ENCODE data around the gene ATP11A.
"Not testable (repeated sequence)": the region's sequence is repeated elsewhere in the genome, so short reads cannot be mapped to it uniquely, and the experiment has no call there.

ATP11A gene

DNA sequence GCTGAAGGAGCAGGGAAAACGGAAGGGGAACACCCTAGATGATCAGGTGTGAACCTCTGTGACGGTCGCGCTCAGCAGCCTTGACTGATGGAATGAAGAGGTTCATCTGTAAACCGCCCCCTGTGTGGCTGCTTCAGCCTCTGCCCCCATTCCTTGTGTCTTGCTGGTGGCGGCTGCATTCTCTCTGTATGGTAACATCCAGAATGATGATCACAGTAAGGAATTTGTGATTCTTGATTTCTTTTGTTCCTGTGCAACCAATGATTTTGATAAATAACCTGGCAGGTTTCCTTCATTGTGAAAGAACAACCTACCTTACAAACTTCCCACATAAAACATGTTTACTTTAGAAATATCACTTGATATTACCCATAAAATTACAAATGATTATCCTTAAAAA is 160.4 kb downstream of the ATP11A start:
- in situ Hi-C loops (cut with HindIII; ENCODE audit: low sequenced_read_pairs): no loop called here

DNA sequence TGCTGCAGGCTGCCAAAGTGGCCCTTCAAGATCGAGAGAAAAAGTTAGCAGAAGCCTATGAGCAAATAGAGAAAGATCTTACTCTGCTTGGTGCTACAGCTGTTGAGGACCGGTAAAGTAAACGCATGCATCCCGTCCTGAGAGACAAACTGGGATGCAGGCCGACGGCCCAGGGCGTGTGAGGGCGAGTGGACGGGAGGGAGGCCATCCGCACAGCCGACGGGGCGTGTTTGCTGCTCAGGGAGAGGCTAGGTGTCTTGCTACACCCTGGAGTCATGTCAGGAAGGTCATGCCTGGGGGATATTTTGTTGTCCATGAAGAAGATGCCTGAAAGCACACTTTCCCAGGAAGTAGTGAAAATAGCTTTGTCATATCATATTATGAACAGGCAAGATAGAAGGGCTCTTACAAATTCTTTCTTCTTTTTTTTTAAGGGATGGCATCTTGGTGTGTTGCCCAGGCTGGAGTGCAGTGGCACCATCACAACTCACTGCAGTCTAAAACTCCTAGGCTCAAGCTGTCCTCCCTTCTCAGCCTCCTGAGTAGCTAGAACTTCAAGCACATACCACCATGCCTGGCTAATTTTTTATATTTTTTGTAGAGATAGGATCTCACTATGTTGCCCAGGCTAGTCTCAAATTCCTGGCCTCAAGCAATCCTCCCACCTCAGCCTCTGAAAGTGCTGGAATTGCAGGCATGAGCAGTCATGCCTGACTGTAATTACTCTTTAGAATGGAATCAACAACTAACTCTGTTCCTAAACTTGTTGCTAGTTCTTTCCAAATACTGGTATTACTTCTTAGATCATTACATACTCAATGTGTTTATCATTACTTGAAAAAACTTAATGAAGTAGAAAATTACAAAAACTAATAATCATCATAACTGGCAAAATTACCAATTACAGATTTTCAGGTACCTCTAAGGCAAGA is 161.5 kb downstream of the ATP11A start:
- in situ Hi-C loops (cut with HindIII; ENCODE audit: low sequenced_read_pairs): no loop called here

DNA sequence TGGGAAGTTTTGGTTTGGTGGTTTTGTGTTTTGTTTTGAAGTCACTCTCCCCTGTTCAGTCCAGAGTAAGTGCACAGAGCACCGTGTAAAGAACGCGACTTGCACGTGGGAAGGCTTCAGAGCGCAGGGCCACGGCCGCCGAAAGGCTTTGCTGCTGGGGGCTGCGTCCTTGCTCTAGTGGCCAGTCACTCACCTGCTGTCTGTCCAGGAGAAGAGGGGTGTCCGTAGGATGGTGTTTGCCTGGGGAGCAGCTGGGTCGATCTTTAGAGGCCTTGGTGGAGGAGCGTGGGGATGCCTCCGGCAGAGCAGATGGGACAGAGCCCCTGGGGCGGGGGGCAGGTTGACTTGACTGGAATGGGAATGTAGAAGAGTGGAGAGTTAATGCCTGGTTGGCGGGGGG is 162.6 kb downstream of the ATP11A start:
- in situ Hi-C loops (cut with HindIII; ENCODE audit: low sequenced_read_pairs): no loop called here

DNA sequence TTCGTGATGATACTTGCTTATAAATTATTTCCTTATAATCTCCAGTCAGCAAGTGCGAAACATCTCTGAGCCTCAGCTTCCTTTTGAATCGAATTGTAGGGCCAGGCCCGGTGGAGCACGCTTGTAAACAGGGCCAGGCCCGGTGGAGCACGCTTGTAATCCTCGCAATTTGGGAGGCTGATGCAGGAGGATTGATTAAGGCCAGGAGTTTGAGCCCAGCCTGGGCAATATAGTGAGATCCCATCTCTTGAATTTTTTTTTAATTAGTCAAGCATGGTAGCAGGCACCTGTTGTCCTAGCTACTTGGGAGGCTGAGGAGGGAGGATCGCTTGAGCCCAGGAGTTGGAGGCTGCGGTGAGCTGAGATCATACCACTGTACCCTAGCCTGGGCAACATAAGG is 163.0 kb downstream of the ATP11A start:
- in situ Hi-C loops (cut with HindIII; ENCODE audit: low sequenced_read_pairs): no loop called here

DNA sequence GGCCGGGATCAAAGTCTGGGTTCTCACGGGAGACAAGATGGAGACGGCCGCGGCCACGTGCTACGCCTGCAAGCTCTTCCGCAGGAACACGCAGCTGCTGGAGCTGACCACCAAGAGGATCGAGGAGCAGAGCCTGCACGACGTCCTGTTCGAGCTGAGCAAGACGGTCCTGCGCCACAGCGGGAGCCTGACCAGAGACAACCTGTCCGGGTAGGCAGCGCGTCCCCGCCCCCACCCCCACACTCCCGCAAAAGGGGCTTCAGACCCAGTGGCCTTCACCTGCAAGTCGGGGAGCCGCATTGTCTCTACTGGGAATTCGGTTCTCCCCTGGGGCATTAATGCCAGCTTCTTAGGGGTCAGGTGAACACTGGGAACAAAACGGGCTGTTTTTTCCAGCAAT is 164.5 kb downstream of the ATP11A start:
- in situ Hi-C loops (cut with HindIII; ENCODE audit: low sequenced_read_pairs): no loop called here

DNA sequence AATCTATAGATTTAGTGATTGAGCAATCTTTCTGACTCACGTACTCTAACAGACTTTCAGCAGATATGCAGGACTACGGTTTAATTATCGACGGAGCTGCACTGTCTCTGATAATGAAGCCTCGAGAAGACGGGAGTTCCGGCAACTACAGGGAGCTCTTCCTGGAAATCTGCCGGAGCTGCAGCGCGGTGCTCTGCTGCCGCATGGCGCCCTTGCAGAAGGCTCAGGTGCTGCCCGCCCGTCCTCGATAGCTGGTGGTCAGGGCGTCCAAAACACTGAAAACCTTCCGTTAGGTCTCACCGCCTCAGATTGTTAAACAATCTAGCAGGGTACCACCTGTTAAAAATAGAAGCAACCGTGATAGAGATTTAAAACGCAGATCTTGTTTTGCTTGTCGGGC is 166.0 kb downstream of the ATP11A start:
- in situ Hi-C loops (cut with HindIII; ENCODE audit: low sequenced_read_pairs): no loop called here

DNA sequence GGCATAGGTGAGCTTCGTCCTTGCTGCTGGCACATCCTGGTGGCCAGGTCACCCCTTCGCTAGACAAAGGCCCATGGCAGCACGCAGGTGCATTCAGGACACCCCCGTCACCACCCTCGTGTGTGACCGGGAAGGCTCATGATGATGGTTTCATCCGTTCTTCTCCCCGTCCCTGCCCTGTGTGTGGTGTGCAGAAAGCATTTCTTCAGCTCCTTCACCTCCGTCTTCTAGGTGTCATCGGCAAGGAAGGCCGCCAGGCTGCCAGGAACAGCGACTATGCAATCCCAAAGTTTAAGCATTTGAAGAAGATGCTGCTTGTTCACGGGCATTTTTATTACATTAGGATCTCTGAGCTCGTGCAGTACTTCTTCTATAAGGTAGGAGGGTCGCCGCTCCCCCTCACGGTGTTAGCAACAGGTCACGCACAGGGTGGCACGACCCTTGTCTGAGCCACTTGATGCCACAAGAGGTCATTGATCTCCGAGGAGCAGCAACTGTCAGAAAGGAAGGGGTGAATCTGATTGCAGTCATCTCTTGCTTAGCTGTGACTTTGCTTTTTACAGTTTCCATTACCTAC is 168.2 kb downstream of the ATP11A start:
- in situ Hi-C loops (cut with HindIII; ENCODE audit: low sequenced_read_pairs): no loop called here

DNA sequence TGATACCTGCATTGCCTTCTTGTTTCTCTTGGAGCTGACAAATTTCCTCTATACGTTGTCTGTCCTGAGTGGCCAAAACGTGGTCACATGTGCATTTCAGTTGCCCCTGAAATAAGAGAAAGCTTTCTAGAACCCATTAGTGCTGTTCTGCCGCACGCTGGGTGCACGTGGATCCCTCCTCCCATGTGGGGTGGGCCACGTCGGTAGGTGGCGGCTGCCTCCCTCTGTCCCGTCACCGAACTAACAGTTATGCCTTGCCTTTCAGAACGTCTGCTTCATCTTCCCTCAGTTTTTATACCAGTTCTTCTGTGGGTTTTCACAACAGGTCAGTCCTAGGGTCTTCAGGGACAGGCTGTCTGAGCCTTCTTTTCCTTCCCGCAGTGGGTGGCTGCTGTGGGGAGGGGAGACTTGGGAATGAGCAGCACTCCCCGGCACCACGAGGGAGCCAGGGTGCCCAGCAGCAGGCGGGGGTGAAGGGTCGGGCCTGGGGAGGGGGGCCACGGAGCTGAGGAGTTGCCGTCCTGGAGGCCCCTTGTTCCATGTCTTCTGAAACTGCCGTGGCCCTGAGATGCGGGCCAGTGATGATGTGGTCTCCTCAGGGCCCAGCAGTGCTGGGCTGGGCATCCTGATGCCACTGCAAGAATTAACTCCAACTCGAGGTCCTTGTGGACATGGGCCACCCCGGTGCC is 169.4 kb downstream of the ATP11A start:
- in situ Hi-C loops (cut with HindIII; ENCODE audit: low sequenced_read_pairs): no loop called here

DNA sequence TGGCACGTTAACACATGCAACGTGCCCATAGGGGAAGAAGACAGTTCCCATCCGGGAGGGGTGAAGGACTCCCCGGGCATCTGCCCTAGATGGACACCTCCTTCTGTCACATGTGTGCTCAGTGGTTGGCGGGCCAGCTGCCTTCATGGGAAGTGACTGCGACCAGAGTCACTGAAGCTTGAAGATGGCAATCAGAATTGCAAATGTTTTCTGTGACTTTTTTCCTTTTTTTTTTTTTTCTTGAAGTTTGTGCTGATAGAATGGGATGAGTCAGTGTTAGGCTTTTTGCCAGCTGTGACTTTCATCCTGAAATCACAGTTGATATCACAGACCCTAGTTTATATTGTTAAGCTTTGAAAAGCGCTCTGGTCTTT is 170.0 kb downstream of the ATP11A start:
- in situ Hi-C loops (cut with HindIII; ENCODE audit: low sequenced_read_pairs): no loop called here

DNA sequence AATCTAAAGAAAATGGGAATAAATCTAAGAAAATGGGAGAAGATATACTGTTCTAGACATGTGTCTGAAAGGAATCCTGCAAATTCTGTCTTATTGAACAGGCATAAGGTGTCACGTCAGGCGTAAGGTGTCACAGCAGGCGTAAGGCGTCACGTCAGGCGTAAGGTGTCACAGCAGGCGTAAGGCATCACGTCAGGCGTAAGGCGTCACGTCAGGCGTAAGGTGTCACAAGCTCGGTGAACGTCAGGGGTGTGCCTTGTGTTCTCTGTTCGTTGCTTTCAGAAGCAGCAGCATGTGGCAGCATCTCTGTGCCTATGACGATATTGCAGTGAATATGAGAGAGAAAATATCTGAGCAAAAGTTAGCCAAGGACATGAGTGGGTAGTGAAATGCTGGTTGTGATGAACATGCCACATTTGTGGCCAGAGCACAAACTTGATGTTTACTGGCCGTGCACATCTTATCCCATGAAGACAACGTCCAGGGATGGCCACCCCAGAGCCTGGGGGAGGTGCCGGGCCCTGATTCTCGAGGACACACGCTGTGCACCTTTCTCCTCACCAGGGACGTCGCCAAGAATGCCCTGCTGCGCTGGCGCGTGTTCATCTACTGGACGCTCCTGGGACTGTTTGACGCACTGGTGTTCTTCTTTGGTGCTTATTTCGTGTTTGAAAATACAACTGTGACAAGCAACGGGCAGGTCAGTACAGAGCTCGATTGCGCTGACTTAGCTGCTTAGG is 172.2 kb downstream of the ATP11A start:
- in situ Hi-C loops (cut with HindIII; ENCODE audit: low sequenced_read_pairs): no loop called here

DNA sequence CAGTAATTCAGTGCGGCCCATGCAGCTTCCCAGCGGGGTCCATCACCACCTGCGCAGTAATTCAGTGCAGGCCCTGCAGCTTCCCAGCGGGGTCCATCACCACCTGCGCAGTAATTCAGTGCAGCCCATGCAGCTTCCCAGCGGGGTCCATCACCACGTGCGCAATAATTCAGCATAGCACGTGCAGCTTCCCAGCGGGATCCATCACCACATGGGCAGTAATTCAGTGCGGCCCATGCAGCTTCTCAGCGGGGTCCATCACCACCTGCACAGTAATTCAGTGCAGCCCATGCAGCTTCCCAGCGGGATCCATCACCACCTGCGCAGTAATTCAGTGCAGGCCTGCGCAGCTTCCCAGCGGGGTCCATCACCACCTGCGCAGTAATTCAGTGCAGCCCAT is 173.5 kb downstream of the ATP11A start:
- in situ Hi-C loops (cut with HindIII; ENCODE audit: low sequenced_read_pairs): not testable (repeated sequence)

DNA sequence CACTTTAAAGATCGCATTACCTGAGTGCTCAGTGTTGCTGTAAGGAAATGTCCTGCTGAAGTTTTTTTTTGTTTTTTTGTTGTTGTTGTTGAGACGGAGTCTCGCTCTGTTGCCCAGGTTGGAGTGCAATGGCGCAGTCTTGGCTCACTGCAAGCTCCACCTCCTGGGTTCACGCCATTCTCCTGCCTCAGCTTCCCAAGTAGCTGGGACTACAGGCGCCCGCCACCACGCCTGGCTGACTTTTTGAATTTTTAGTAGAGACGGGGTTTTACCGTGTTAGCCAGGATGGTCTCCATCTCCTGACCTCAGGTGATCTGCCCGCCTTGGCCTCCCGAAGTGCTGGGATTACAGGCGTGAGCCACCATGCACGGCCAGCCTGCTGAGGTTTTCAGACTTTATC is 175.6 kb downstream of the ATP11A start:
- in situ Hi-C loops (cut with HindIII; ENCODE audit: low sequenced_read_pairs): loop anchor here (5.0 kb wide), 1 partner anchor 138 kb away; no protein-coding TSS in a partner anchor

DNA sequence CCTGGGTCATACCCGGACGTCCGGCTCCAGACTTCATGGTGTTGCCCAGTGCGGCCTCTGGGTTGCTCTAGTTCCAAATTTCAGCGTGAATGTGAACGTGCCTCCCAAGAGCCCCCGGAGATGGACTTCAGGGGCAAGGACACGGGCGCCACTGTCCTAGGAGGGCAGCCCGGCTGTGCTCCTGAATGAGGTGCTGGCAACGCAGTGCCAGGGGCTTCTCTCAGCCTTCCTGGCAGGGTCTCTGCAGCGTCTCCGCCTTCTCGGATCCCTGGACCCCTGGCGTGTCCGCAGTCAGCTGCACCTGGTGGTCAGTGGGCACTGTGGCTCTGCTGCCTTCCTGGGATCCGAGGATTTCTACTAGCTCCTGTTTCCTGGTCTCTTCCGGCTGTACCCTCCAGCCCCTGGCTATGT is 177.5 kb downstream of the ATP11A start:
- in situ Hi-C loops (cut with HindIII; ENCODE audit: low sequenced_read_pairs): loop anchor here (5.0 kb wide), 1 partner anchor 140 kb away; no protein-coding TSS in a partner anchor

DNA sequence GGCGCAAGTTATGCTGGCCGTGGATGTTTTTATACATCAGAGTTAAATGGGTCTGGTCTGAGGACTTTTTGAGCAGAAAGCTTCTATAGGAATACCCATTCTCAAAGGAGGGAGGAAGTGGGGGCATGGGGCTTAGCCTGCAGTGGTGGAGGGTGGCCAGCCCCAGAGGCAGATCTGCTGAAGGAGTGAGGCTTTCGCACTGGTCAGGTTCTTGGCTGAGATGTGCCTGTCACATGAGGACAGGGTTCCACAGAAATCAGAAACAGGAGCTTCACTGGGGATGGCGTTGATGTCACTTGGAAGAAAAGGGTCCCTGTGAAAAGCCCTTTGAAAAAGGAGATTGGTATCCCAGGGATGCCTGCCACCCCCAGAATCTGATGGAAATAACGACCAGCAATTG is 178.5 kb downstream of the ATP11A start:
- in situ Hi-C loops (cut with HindIII; ENCODE audit: low sequenced_read_pairs): loop anchor here (5.0 kb wide), 1 partner anchor 141 kb away; no protein-coding TSS in a partner anchor

DNA sequence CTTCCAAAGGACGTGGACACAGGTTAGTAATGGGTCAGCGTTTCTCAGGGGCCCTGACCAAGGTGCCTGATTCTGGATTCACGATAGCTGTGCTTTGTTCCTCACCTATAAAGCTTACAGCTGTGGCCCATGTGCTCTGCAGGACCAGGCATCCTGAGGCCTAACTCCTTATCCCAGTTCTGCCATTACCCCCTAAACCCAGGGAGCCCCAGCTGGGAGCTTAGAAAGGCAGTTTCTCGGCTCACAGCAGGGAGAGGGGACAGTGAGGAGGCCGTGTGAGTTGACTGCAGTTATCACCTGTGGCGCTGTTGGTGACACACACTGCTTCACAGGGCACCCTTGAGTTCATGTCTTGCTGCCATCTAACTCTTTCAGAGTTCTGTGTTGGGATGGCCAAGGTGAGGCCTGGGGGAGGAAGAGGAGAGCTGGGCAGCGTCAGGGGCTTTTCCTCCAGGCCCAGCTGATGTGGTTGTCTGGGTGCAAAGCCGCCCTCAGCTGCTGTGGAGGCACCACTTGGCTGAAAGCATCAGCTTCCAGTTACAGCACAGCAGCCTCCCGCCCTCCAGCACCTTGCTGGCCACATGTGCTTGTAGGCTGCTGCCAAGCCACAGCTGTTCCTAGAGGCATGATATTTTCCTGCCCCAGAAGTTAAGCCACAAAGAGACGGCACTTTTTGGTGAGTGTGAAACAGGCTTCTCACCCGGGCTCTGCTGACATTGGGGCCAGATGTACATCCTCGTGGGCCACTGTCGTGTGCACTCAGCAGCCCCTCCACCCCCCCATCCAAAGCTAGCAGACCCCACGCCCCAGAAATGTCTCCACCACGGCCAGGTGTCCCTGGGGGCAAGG is 179.6 kb downstream of the ATP11A start:
- in situ Hi-C loops (cut with HindIII; ENCODE audit: low sequenced_read_pairs): loop anchor here (5.0 kb wide), 1 partner anchor 142 kb away; no protein-coding TSS in a partner anchor

DNA sequence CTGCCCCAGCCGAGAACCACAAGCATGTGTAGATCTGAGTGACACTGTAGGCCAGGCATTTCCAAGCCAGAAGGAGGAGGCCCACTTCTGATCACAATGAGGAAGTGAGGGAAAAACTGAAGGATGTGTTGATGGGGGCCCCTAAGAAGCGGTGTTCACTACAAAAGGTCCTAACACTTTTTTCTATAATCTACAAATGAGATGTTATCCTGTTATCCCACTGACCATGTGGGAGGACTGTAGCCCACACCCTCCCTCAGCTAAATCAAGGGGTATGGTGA is 180.2 kb downstream of the ATP11A start:
- in situ Hi-C loops (cut with HindIII; ENCODE audit: low sequenced_read_pairs): no loop called here

DNA sequence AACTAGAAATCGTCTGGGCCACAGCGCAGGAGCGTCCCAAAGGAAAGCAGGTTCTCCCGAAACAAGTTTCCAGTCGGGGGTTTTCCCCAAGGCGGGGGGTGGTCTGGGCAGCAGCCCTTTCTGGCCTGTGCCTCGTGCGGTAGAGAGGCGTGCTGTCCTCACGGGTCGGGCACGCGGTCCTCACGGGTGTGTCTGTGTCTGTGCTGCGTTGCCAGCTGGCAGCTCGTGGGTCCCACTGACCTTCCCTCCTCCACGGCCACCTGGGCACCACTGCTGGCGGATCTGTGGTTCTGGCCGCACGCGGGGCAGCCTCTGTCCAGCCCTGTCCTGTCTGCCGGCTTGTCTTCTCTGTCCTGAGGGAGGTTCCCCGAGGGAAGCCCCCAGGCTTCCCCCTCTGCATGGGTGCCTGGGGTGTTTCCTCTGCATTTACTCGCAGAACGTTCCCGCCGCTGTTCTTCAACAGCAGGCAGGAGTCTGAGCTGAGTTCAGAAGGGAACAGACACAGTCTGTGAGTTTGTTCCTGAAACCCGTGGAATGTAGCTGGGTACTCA is 181.0 kb downstream of the ATP11A start:
- in situ Hi-C loops (cut with HindIII; ENCODE audit: low sequenced_read_pairs): no loop called here

DNA sequence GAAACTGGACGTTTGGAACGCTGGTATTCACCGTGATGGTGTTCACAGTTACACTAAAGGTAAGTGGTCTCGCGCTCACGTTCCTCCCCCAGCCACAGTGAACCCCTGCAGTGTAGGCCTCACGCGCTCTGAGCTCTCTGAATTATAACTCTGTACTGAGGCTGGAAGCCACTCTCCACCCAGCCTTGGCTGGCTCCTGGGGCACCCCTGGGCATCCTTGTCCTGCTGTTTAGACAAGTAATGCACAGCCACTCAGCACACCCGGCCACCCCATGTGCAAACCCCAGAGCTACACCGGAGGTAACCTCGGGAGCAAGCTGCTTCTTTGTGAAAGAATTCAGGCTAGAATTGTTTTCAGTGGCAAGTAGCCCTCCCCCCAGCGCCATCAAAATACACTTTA is 181.9 kb downstream of the ATP11A start:
- in situ Hi-C loops (cut with HindIII; ENCODE audit: low sequenced_read_pairs): no loop called here

DNA sequence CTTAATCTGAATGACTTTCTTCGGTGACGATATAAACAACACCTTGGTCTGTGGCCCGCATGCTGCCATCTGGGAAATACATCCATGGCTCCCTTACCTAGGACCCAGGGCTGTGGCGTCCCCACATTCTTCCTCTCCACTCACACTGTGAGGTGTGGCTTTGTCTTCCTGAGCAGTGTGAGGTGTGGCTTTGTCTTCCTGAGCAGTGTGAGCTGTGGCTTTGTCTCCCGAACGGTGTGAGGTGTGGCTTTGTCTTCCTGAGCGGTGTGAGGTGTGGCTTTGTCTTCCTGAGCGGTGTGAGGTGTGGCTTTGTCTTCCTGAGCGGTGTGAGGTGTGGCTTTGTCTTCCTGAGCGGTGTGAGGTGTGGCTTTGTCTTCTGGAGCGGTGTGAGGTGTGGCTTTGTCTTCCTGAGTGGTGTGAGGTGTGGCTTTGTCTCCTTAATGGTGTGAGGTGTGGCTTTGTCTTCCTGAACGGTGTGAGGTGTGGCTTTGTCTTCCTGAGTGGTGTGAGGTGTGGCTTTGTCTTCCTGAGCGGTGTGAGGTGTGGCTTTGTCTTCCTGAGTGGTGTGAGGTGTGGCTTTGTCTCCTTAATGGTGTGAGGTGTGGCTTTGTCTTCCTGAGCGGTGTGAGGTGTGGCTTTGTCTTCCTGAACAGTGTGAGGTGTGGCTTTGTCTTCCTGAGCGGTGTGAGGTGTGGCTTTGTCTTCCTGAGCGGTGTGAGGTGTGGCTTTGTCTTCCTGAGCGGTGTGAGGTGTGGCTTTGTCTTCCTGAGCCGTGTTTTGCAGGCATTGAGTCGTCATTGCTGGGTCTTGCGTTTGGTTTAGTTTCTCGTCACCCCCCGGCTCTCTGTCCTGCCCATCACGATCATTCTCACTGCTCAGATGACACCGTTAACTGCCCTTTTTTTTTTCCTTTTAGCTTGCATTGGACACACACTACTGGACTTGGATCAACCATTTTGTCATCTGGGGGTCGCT is 183.1 kb downstream of the ATP11A start:
- in situ Hi-C loops (cut with HindIII; ENCODE audit: low sequenced_read_pairs): not testable (repeated sequence)
